Measurements from ENCODE around the gene UGT1A3.
"Not testable (repeated sequence)": the region's sequence is repeated elsewhere in the genome, so short reads cannot be mapped to it uniquely, and the experiment has no call there.

DNA sequence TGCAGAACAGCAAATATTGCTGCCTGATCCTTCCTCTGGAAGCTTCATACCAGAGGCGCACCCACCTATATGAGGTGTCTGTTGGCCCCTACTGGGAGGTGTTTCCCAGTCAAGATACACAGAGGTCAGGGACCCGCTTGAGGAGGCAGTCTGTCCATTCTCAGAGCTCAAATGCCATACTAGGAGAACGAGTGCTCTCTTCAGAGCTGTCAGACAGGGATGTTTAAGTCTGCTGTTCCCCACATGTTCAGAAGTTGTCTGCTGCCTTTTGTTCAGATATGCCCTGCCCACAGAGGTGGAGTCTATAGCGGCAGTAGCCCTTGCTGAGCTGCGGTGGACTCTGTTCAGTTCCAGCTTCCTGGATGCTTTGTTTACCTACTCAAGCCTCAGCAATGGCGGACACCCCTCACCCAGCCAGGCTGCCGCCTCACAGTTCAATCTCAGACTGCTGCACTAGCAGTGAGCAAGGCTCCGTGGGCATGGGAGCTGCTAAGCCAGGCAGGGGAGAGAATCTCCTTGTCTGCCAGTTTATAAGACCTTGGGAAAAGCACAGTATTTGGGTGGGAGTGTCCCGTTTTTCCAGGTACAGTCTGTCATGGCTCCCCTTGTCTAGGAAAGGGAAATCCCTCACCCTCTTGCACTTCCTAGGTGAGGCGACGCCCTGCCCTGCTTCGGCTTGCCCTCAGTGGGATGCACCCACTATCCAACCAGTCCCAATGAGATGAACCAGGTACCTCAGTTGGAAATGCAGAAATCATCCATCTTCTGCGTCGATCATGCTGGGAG is 8.2 kb downstream of the UGT1A3 start:
- TF ChIP-seq, protein P1, sequence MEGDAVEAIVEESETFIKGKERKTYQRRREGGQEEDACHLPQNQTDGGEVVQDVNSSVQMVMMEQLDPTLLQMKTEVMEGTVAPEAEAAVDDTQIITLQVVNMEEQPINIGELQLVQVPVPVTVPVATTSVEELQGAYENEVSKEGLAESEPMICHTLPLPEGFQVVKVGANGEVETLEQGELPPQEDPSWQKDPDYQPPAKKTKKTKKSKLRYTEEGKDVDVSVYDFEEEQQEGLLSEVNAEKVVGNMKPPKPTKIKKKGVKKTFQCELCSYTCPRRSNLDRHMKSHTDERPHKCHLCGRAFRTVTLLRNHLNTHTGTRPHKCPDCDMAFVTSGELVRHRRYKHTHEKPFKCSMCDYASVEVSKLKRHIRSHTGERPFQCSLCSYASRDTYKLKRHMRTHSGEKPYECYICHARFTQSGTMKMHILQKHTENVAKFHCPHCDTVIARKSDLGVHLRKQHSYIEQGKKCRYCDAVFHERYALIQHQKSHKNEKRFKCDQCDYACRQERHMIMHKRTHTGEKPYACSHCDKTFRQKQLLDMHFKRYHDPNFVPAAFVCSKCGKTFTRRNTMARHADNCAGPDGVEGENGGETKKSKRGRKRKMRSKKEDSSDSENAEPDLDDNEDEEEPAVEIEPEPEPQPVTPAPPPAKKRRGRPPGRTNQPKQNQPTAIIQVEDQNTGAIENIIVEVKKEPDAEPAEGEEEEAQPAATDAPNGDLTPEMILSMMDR (IDR thresholded peaks at IDR 0.05), result not testable (repeated sequence)
- not testable (repeated sequence) for TF ChIP-seq ZFX (IDR thresholded peaks at IDR 0.05; ENCODE audit: borderline replicate concordance)
